Measurements from ENCODE around the gene PACRG. TPM values are rescaled to one million over a fixed set of nuclear protein-coding genes. Genes with fewer than 3 reads are reported as not detected.

Gene PACRG
- total and polyA plus RNA-seq, 8 donors, result 1.8 to 28.6 (median 3.2) TPM; not detected in 2

GRCh38 chr6:163185744-163186143 lies 458.0 kb downstream of the PACRG start:
- peaks cover 0 to 7% (median 0%) of the 10 kb centered on the region in 4 donors for H3K4me1 ChIP-seq
- DNase-seq, result no peak
- no peak overlapping the region for H3K27ac ChIP-seq
- 62 to 72% (median 62%) methylated on average over 4 of the region's 4 CpGs for WGBS, 5 donors
- H3K36me3 ChIP-seq, result no peaks in the 10 kb centered on the region
- H3K27me3 ChIP-seq, result no peaks in the 10 kb centered on the region
- no peak overlapping the region for H3K4me3 ChIP-seq
- H3K9me3 ChIP-seq, result no peaks in the 10 kb centered on the region
- no peak for TF ChIP-seq POLR2AphosphoS5 (IDR thresholded peaks at IDR 0.05)
- intact Hi-C loops (cut with DNase I; ENCODE audit: low total_unique reads), result loop anchor here (10.0 kb wide), 1 partner anchor 769 kb away; no protein-coding TSS in a partner anchor

DNA sequence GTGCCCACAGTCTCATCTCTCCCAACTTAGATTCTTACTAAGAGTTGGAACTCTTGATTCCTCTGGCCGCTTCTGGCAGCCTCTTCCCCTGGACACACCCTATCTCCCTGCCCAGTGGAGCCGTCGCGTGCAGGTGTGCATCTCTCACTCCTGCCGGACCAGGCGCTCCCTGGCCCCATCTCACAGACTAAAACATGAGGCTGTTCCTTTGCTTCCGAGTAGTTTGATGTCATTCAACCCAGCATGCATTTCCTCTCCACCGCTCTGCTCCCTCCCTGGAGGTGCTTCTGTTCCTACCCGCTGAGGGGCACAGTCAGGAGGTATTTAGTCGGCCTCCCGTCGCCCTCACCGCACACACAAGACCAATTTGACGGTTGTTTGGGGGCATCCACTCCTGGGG lies 458.8 kb downstream of the PACRG start:
- Histone ChIP-seq H3K27me3 (no peaks in the 10 kb centered on the region), H3K4me1 (no peaks in the 10 kb centered on the region), H3K36me3 (no peaks in the 10 kb centered on the region), H3K9me3 (no peaks in the 10 kb centered on the region), H3K4me3 (no peak overlapping the region), H3K27ac (no peak overlapping the region)
- 91 to 94% (median 92%) methylated on average over 14 of the region's 14 CpGs for WGBS, 5 donors
- intact Hi-C loops (cut with DNase I; ENCODE audit: low total_unique reads), result loop anchor here (10.0 kb wide), 1 partner anchor 768 kb away; no protein-coding TSS in a partner anchor
- no peak for TF ChIP-seq EP300 (IDR thresholded peaks at IDR 0.05)
- no peak for TF ChIP-seq CTCF (IDR thresholded peaks at IDR 0.05)
- no peak for TF ChIP-seq POLR2A (IDR thresholded peaks at IDR 0.05)
- no peak for TF ChIP-seq POLR2AphosphoS5 (IDR thresholded peaks at IDR 0.05)
- no peak for DNase-seq

DNA sequence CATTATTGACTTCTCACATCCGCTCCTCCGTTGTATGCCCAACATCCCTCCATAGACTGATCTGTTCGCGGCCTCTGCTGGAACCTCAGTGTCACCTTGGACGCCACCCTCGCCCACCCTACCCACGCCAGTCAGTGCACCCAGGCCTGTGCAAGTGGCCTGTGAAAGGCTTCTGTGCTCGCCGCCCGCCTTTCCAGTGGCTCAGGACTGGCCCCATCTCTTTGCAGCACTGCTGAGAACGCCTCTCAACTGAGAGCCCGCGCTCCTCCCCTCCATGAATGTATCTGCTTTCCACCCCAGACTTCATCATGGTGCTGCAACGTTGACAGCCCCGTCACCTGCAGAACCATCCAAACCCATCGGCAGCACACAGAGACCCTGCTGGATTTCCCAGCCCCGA lies 459.4 kb downstream of the PACRG start:
- Histone ChIP-seq H3K27ac (no peak overlapping the region), H3K4me3 (no peak overlapping the region), H3K27me3 (no peaks in the 10 kb centered on the region), H3K4me1 (no peaks in the 10 kb centered on the region), H3K36me3 (no peaks in the 10 kb centered on the region), H3K9me3 (no peaks in the 10 kb centered on the region)
- intact Hi-C loops (cut with DNase I; ENCODE audit: low total_unique reads), result loop anchor here (10.0 kb wide), 1 partner anchor 768 kb away; no protein-coding TSS in a partner anchor
- 94 to 97% (median 95%) methylated on average over 17 of the region's 17 CpGs for WGBS, 5 donors
- TF ChIP-seq POLR2A (IDR thresholded peaks at IDR 0.05) (no peak), CTCF (IDR thresholded peaks at IDR 0.05) (no peak), POLR2AphosphoS5 (IDR thresholded peaks at IDR 0.05) (no peak), EP300 (IDR thresholded peaks at IDR 0.05) (no peak)
- DNase-seq, result no peak

GRCh38 chr6:163187606-163188005 lies 459.8 kb downstream of the PACRG start:
- no peak for DNase-seq
- Histone ChIP-seq H3K36me3 (no peaks in the 10 kb centered on the region), H3K4me1 (no peaks in the 10 kb centered on the region), H3K27ac (no peak overlapping the region), H3K4me3 (no peak overlapping the region), H3K9me3 (no peaks in the 10 kb centered on the region), H3K27me3 (no peaks in the 10 kb centered on the region)
- TF ChIP-seq EP300 (IDR thresholded peaks at IDR 0.05) (no peak), POLR2AphosphoS5 (IDR thresholded peaks at IDR 0.05) (no peak), POLR2A (IDR thresholded peaks at IDR 0.05) (no peak), CTCF (IDR thresholded peaks at IDR 0.05) (no peak)
- 94 to 98% (median 95%) methylated on average over 11 of the region's 11 CpGs for WGBS, 5 donors
- intact Hi-C loops (cut with DNase I; ENCODE audit: low total_unique reads), result loop anchor here (10.0 kb wide), 1 partner anchor 767 kb away; no protein-coding TSS in a partner anchor

- intact Hi-C loops (cut with DNase I; ENCODE audit: low total_unique reads), result loop anchor here (10.0 kb wide), 1 partner anchor 766 kb away; no protein-coding TSS in a partner anchor
- no peaks in the 10 kb centered on the region for H3K36me3 ChIP-seq
- WGBS, 5 donors, result 77 to 85% (median 84%) methylated on average over 6 of the region's 6 CpGs
Measured at GRCh38 chr6:163188746-163189145, 461.0 kb downstream of the PACRG start.

More at GRCh38 chr6:163188746-163189145, 461.0 kb downstream of the PACRG start:
- H3K4me1 ChIP-seq, result no peaks in the 10 kb centered on the region
- DNase-seq, result no peak
- no peaks in the 10 kb centered on the region for H3K9me3 ChIP-seq
- no peak overlapping the region for H3K27ac ChIP-seq
- TF ChIP-seq POLR2A (IDR thresholded peaks at IDR 0.05) (no peak), EP300 (IDR thresholded peaks at IDR 0.05) (no peak), CTCF (IDR thresholded peaks at IDR 0.05) (no peak), POLR2AphosphoS5 (IDR thresholded peaks at IDR 0.05) (no peak)
- H3K27me3 ChIP-seq, result no peaks in the 10 kb centered on the region
- no peak overlapping the region for H3K4me3 ChIP-seq

Measured in stomach (tissue), 9 donors.